Fibroblast of the aortic adventitia (primary cell): Measurements from ENCODE around the gene GGPS1. TPM values are rescaled to one million over a fixed set of nuclear protein-coding genes. Genes with fewer than 3 reads are reported as not detected.

Experiments
- DNase-seq: peaks from one replicate; pipeline ENCODE4 v3.0.0-alpha.2; 2010; ENCODE audit warnings: low read depth
- H3K4me3 ChIP-seq: 2 replicates; pipeline ENCODE4 v1.5.1; 2011; ENCODE audit warnings: low read depth, mild to moderate bottlenecking, control low read depth, low read length, moderate library complexity
- CTCF ChIP-seq: IDR thresholded peaks from 2 replicates; pipeline ENCODE4 v1.5.1; 2011; ENCODE audit warnings: mild to moderate bottlenecking, low read length, control low read depth, inconsistent platforms; ENCODE audit not compliant: insufficient read depth
- total RNA-seq: library from RNA; depleted of rRNA; stranded (reverse); fragments of >200 nt; gene quantifications from 2 replicates; pipeline ENCODE4 v1.2.3, GENCODE V29; 2012; ENCODE audit warnings: low replicate concordance

Gene GGPS1
- total RNA-seq, 1 donor, result 41.8 TPM

GRCh38 chr1:235326719-235327558, 1.4 kb upstream of the GGPS1 start:
- peak overlapping the region; percentile 86 for H3K4me3 ChIP-seq
- no peak for DNase-seq
- no peak for TF ChIP-seq CTCF

- no peak for TF ChIP-seq CTCF
- DNase-seq, result no peak
- H3K4me3 ChIP-seq, result peak within 1 kb of the TSS; percentile 91
Measured at GRCh38 chr1:235327559-235328270, 655 bp upstream of the GGPS1 start, which contains the start of gene ARID4B. Gene ARID4B (minus strand): TSS chr1:235328179. CDS start chr1:235326919, 1,260 bp downstream.

- DNase-seq, result no peak
- no peak for TF ChIP-seq CTCF
- H3K4me3 ChIP-seq, result peak overlapping the region; percentile 91
Measured at GRCh38 chr1:235329139-235329902, 951 bp downstream of the GGPS1 start.

- peak overlapping the region; percentile 0 for H3K4me3 ChIP-seq
- DNase-seq, result no peak
- TF ChIP-seq CTCF, result no peak
Measured at GRCh38 chr1:235330918-235331285, 2.5 kb downstream of the GGPS1 start.

- DNase-seq, result no peak
- no peak overlapping the region for H3K4me3 ChIP-seq
- TF ChIP-seq CTCF, result no peak
Measured at GRCh38 chr1:235331401-235331800, 3.0 kb downstream of the GGPS1 start.

GRCh38 chr1:235336903-235337302, 8.5 kb downstream of the GGPS1 start:
- TF ChIP-seq CTCF, result no peak
- H3K4me3 ChIP-seq, result no peak overlapping the region
- DNase-seq, result no peak
